ENCODE measurements around the gene OR8K1. TPM values are rescaled to one million over a fixed set of nuclear protein-coding genes. Genes with fewer than 3 reads are reported as not detected.

The OR8K1 gene
- not detected for total RNA-seq

DNA sequence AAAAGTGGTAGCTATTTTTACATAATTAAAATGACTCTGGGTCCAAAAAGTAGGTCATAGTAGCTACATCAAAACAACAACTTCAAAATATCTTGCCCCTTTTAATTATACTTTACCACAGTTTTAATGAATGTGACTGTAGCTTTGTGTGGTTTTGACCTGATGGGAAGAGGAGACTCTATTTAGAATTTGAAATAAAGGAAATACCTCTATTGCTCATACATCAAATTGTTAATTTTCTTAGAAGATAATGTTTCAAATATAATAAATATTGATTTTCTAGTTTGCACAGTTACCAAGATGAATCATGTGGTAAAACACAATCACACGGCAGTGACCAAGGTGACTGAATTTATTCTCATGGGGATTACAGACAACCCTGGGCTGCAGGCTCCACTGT is at the start of gene OR8K1:
OR8K1 (plus strand) TSS at position 301 of the 400 bp plus-strand sequence; CDS start at position 301, 0 bp downstream.
- intact Hi-C loops (cut with micrococcal nuclease) = no loop called here
- ChIA-PET POLR2A (no interaction called here), CTCF (no interaction called here)
- Mint-ChIP-seq H3K4me1 (ENCODE audit: low read depth) (no peaks in the 10 kb centered on the region), H3K4me3 (no peak within 1 kb of the TSS), H3K27me3 (no peaks in the 10 kb centered on the region), H3K36me3 (ENCODE audit: low read depth) (no peaks in the 10 kb centered on the region), H3K27ac (no peak within 1 kb of the TSS), H3K9me3 (peaks cover 15% of the 10 kb centered on the region)
- TF ChIP-seq, protein P1, sequence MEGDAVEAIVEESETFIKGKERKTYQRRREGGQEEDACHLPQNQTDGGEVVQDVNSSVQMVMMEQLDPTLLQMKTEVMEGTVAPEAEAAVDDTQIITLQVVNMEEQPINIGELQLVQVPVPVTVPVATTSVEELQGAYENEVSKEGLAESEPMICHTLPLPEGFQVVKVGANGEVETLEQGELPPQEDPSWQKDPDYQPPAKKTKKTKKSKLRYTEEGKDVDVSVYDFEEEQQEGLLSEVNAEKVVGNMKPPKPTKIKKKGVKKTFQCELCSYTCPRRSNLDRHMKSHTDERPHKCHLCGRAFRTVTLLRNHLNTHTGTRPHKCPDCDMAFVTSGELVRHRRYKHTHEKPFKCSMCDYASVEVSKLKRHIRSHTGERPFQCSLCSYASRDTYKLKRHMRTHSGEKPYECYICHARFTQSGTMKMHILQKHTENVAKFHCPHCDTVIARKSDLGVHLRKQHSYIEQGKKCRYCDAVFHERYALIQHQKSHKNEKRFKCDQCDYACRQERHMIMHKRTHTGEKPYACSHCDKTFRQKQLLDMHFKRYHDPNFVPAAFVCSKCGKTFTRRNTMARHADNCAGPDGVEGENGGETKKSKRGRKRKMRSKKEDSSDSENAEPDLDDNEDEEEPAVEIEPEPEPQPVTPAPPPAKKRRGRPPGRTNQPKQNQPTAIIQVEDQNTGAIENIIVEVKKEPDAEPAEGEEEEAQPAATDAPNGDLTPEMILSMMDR (IDR thresholded peaks at IDR 0.05) = no peak
- DNase-seq (no peak), ATAC-seq (no peak)

DNA sequence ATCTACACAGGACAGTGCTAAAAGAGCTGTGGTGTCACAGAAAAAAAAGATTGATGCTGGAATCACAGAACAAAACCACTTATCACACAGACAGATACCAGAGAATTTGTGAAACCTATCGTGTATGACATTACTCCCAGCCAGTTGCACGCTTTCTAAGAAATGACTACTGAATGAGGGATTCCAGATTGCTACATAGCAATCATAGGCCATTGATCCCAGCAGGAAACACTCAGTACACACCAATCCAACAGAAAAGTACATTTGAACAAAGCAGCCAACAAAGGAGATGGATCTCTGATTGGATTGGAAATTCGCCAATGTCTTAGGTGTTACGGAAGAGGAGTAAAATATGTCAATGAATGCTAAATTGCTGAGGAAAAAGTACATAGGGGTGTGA is 48.9 kb upstream of the OR8K1 start:
- Mint-ChIP-seq H3K4me3 (no peak overlapping the region), H3K27ac (no peak overlapping the region), H3K4me1 (ENCODE audit: low read depth) (no peaks in the 10 kb centered on the region), H3K36me3 (ENCODE audit: low read depth) (no peaks in the 10 kb centered on the region), H3K9me3 (peaks cover 10% of the 10 kb centered on the region), H3K27me3 (no peaks in the 10 kb centered on the region)
- TF ChIP-seq, protein P1 (IDR thresholded peaks at IDR 0.05) = no peak
- ChIA-PET POLR2A (no interaction called here), CTCF (no interaction called here)
- intact Hi-C loops (cut with micrococcal nuclease) = no loop called here
- DNase-seq = no peak
- ATAC-seq = no peak

DNA sequence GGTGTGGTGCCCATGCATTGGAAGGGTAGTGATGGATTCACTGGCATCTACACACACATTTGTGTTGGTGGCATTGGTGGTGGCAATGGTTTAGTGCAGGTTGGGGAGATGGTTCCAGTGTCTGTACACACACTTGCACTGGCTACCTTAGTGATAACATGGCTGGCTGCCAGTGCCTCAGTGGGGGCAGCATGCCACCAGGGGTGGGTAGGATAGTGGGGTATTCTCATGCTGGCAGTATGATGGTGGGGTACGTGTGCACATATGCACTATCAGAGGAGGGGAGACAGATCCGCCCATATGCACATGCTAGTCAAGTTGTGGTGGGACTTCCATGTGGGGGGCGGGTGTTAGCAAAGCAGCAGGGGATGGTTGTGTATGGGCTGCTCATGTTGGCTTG is 38.0 kb upstream of the OR8K1 start:
- H3K27ac Mint-ChIP-seq = no peak overlapping the region
- intact Hi-C loops (cut with micrococcal nuclease) = no loop called here
- H3K27me3 Mint-ChIP-seq = no peaks in the 10 kb centered on the region
- CTCF ChIA-PET = no interaction called here
- TF ChIP-seq, protein P1 (IDR thresholded peaks at IDR 0.05) = no peak
- H3K9me3 Mint-ChIP-seq = peaks cover 43% of the 10 kb centered on the region
- H3K4me3 Mint-ChIP-seq = no peak overlapping the region
- POLR2A ChIA-PET = no interaction called here
- ATAC-seq (no peak), DNase-seq (no peak)
- H3K36me3 Mint-ChIP-seq (ENCODE audit: low read depth) = no peaks in the 10 kb centered on the region
- H3K4me1 Mint-ChIP-seq (ENCODE audit: low read depth) = no peaks in the 10 kb centered on the region

DNA sequence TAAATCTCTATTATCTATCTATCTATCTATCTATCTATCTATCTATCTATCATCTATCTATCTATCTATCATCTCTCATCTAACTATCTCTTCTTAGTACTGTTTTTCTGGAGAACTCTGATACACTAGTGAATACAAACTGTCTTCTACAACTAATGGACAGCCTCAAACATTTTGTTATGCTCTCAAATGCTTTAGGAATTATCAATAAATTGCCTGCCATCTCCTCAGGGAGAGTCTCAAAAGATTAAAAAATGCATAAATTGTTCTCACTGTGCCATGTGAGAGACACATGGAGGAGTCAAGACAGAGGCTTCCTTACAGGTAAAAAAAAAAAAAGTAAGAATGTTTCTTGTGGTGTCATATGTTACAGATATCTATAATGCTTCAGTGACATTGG is 31.0 kb upstream of the OR8K1 start, which contains the start of gene OR8K3:
OR8K3 (plus strand) TSS at position 301 of the 400 bp plus-strand sequence. CDS start 3,163 bp downstream, outside the sequence.
- TF ChIP-seq, protein P1 (IDR thresholded peaks at IDR 0.05) = no peak
- intact Hi-C loops (cut with micrococcal nuclease) = no loop called here
- ATAC-seq = no peak
- no peak for DNase-seq
- no peaks in the 10 kb centered on the region for H3K4me1 Mint-ChIP-seq (ENCODE audit: low read depth)
- ChIA-PET POLR2A (no interaction called here), CTCF (no interaction called here)
- H3K27ac Mint-ChIP-seq = no peak within 1 kb of the TSS
- no peak within 1 kb of the TSS for H3K4me3 Mint-ChIP-seq
- peaks cover 13% of the 10 kb centered on the region for H3K9me3 Mint-ChIP-seq
- H3K36me3 Mint-ChIP-seq (ENCODE audit: low read depth) = no peaks in the 10 kb centered on the region
- no peaks in the 10 kb centered on the region for H3K27me3 Mint-ChIP-seq

DNA sequence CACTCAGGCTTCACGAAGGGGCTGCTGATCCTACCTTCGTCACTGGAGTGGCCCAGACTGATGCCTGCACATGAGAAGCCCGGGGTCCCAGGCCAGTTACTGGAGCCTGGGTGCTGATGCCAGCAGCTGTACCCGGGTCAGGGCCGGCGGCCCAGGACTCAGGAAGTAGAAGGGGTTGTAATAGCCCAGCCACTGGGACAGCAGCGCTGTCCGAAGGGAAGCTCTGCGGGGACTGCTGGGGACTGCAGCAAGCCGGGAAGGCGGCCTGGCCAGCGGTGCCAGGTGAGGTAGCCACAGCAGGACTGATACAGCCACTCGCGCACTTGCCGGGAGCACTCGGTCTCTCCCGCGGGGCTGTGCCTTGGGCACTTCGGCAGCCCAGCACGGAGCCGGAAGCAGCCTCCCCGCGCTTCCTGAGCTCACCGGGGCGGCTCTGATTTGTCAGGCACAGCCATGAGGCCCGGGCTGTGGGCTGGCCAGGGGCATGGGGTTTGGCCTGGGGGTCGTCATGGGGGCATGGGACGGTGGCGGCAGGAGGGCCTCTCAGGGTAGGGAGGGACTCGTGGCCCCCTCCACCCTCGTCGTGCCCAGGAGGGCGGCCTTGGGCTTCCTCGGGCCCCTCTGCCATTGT is 13.9 kb upstream of the OR8K1 start:
- no peaks in the 10 kb centered on the region for H3K4me1 Mint-ChIP-seq (ENCODE audit: low read depth)
- H3K27me3 Mint-ChIP-seq = no peaks in the 10 kb centered on the region
- peaks cover 4% of the 10 kb centered on the region for H3K9me3 Mint-ChIP-seq
- intact Hi-C loops (cut with micrococcal nuclease) = no loop called here
- ChIA-PET POLR2A (no interaction called here), CTCF (no interaction called here)
- TF ChIP-seq, protein P1 (IDR thresholded peaks at IDR 0.05) = no peak
- DNase-seq (no peak), ATAC-seq (no peak)
- no peak overlapping the region for H3K27ac Mint-ChIP-seq
- no peaks in the 10 kb centered on the region for H3K36me3 Mint-ChIP-seq (ENCODE audit: low read depth)
- H3K4me3 Mint-ChIP-seq = no peak overlapping the region
